ENCODE measurements around the gene TRIM41.
"Not testable (repeated sequence)": the region's sequence is repeated elsewhere in the genome, so short reads cannot be mapped to it uniquely, and the experiment has no call there.

Gene TRIM41

DNA sequence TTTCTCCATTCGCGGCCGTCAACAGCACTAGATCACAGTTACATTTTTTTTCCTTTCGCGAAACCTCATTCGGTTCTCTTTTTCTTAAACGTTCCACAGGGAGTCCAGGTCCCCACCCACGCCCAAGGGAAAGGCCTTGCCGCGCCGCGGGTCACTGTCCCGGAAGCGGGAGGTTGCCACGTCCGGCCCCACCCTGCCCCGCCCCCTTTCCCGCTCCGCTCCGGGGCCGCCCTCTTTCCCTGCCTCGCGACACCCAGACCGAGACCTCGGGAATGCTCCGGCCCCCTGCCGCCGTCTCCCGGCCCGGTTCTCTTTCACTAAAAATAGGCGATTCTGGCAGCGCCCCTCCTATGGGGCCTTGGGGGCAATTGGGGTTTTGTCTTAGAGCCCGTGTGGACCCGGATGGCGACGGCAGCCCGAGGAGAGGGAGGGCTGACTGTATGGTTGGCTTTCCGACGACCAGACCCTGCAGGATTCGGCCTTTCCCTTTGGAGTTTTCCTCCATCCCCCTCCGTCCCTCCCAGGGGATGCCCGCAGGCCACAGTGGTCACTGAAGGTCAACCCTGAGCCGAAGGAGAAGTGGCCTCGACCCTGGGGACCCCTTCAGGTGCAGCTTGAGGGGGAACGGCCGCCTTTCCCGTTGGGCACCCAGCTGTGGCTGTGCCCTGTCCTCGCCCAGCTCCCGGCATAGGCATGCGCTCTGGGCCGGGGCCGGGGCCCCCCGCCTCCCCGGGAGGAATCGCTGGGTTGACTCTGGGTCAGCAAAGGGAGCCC lies 23.4 kb downstream of the TRIM41 start:
- DNase-seq = no peak

- DNase-seq = no peak
Measured at GRCh38 chr5:181248277-181248676, 25.2 kb downstream of the TRIM41 start.

- DNase-seq = no peak
Measured at GRCh38 chr5:181255276-181255675, 32.2 kb downstream of the TRIM41 start.

GRCh38 chr5:181255836-181256578 lies 32.9 kb downstream of the TRIM41 start:
- DNase-seq = no peak

GRCh38 chr5:181258576-181258975 lies 35.5 kb downstream of the TRIM41 start:
- no peak for DNase-seq

DNA sequence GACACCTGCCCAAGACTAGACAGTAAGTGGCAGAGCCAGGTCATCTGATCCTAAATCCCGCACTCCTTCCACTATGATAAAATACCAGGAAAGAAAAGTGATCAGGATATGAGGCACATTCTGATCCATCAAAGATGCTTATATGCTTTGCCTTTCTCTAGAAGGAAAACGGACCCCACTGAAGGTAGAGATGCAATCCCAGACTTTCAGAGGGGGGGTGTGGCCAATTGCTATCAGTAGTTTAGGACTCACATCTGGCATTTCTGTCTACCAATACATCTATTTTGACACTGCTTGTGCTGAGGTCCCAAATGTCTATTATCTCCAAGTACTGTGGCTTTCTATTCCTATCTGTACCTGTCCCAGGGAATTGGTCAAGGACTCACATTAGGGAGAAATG lies 36.2 kb downstream of the TRIM41 start:
- no peak for DNase-seq

GRCh38 chr5:181259974-181260719 lies 37.1 kb downstream of the TRIM41 start:
- DNase-seq = no peak

GRCh38 chr5:181260720-181261319 lies 37.7 kb downstream of the TRIM41 start, which contains the start of gene TRIM52:
TRIM52 (minus strand) TSS chr5:181261143; CDS start chr5:181260813, 330 bp downstream.
- no peak for DNase-seq

- no peak for DNase-seq
Measured at GRCh38 chr5:181261320-181262049, 38.4 kb downstream of the TRIM41 start.

DNA sequence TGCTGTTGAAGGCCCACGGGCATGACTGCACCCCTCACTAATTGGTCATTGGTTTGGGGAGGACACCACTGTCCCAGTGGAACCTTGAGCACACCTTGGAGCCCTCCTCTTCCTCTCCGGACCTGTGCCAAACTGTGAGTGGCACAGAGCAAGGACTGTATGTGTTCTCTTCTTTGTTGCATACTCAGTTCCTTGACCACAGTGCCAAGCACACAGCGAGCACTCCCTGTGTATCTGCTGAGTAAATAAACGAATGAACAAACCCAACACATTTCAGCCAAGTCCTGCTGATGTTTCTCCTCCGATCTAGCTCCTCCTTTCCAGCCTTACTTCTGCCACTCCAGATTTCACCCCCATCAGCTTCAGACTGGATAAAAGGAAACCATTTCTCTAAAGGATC lies 40.6 kb downstream of the TRIM41 start:
- no peak for DNase-seq

DNA sequence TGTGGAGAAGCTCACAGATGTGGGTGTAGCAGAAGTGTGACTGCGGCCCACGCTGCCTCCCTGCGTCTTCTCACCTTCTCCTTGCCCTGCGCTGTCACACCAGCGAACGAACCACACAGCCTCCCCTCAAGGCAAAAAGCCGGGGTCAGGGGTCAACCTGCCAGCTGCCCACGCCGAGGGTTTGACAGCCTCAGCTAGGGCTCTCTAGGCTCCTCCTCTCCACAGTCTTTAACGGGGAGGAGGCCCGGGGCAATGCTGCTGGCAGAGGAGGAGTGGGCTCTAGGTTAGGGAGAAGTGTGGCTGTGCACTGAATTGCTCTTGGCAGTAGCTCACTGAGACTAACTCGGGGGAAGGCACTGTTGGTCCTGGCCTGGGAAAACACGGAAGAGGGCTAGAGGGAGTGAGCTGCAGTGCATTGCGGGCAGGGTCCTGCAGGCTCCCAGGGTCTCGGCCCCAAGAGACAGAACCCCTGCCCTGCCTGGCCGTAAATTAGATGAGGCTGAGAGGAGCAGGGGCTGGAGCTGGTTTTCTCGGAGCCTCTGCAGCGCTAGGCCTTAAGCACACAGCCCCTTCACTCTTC lies 42.1 kb downstream of the TRIM41 start:
- DNase-seq = no peak

GRCh38 chr5:181267291-181267904 lies 44.3 kb downstream of the TRIM41 start:
- not testable (repeated sequence) for DNase-seq

- DNase-seq = not testable (repeated sequence)
Measured at GRCh38 chr5:181267907-181268306, 44.8 kb downstream of the TRIM41 start.

DNA sequence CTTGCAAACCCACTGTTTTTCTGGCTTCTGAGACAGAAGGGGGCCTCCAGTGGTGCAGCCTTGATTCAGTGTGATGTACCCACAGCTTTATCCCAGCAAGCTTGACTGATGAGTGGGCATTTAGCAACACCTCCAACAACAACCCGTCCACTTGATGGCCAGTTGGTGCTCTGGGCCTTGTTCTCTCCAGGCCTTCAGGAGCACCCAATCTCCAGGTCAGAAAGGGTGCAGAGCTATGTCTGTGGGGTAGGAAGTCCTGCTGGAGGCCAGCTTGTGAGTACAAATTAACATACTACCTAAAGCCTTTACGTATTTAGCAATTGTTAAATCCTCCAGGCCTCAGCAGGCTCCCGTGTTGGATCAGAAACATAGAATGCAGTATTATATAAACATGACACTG lies 48.0 kb downstream of the TRIM41 start:
- DNase-seq = no peak

DNA sequence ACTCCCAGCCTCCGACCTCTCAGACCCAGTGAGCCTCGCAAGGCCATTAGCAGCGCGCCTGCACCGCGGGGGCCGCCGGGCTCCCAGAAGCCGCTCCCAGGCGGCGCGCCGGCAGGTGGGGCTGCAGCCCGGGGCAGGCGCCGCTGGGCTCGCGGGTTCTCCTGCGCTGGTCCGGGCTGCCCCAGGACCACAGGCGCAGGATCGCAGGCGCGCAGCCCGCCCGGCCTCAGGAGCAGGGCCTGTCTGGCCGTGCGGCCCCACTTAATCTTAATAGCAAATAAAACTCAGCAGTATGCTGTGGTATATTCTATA lies 50.3 kb downstream of the TRIM41 start:
- DNase-seq = not testable (repeated sequence)

GRCh38 chr5:181280251-181280762 lies 57.2 kb downstream of the TRIM41 start:
- DNase-seq = no peak

GRCh38 chr5:181281077-181281983 lies 58.2 kb downstream of the TRIM41 start:
- DNase-seq = no peak

DNA sequence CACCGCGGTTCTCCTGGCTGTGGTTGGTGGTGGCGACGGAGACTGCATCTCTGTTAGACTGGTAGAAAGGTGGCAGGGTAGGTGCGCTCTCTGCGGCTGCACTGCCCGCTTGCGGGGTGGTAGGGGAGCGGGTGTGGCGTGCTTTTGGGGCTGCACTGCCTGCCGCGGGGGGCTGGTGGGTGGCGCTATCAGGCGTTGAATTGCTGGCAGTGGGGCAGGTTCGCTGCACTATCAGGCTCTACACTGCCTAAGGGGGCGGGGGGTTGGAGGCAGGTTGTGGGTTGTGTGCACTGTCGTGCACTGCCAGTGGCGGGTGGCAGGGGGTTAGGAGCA lies 58.9 kb downstream of the TRIM41 start:
- DNase-seq = no peak

- DNase-seq = not testable (repeated sequence)
Measured at GRCh38 chr5:181282415-181282814, 59.3 kb downstream of the TRIM41 start.

Data from anterior cingulate cortex (tissue), 58 donors.